ENCODE data around the gene RTN1.

DNA sequence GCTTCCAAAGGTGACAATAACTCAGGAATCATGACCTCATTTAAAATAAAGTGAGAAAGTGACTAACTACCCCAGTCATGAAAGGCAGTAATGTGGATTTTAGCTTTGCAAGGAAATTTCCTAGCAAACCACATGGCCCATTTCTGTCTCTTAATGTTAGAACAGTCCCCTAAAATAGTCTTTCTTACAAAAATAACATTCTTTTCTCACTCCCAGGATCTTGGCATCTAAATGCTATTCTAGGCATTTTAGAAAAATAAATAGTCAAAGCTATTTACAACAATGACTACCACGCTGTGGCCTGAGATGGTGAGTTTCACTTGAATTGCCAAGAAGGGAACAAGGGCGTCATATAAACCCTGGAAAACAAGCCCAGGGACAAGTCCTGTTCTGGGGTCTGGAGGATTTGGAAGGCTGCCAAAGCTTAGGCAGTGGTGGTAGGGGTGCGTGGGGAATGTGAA lies 192.8 kb downstream of the RTN1 start:
- no peak for TF ChIP-seq TBP (IDR thresholded peaks at IDR 0.05; ENCODE audit: low read depth, low read length)
- TF ChIP-seq, protein P1, sequence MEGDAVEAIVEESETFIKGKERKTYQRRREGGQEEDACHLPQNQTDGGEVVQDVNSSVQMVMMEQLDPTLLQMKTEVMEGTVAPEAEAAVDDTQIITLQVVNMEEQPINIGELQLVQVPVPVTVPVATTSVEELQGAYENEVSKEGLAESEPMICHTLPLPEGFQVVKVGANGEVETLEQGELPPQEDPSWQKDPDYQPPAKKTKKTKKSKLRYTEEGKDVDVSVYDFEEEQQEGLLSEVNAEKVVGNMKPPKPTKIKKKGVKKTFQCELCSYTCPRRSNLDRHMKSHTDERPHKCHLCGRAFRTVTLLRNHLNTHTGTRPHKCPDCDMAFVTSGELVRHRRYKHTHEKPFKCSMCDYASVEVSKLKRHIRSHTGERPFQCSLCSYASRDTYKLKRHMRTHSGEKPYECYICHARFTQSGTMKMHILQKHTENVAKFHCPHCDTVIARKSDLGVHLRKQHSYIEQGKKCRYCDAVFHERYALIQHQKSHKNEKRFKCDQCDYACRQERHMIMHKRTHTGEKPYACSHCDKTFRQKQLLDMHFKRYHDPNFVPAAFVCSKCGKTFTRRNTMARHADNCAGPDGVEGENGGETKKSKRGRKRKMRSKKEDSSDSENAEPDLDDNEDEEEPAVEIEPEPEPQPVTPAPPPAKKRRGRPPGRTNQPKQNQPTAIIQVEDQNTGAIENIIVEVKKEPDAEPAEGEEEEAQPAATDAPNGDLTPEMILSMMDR (IDR thresholded peaks at IDR 0.05; ENCODE audit: control extremely low read depth in 1 of 3, insufficient read depth in 1 of 3, low read depth in 1 of 3, low read length in 3 of 3) = no peak

Measured in H1 (cell line).